ENCODE data around the gene MRPL33.

DNA sequence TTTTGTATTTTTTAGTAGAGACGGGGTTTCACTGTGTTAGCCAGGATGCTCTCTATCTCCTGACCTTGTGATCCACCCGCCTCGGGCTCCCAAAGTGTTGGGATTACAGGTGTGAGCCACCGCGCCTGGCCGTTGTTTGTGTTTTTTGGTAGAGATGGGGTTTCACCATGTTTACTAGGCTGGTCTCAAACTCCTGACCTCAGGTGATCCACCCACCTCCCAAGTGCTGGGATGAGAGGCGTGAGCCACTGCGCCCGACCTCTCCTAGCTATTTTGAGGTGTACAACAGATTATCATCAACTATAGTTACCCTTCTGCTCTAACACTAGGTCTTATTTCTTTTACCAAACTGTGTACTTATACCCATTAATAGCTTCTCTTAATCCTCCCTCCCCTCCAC is 28.9 kb upstream of the MRPL33 start:
- TF ChIP-seq CEBPB (IDR thresholded peaks at IDR 0.05) (no peak), RAD21 (IDR thresholded peaks at IDR 0.05; ENCODE audit: low read depth) (no peak), TCF12 (IDR thresholded peaks at IDR 0.05; ENCODE audit: low read depth) (no peak), FOXM1 (IDR thresholded peaks at IDR 0.05; ENCODE audit: borderline replicate concordance, low read depth) (no peak), EP300 (IDR thresholded peaks at IDR 0.05; ENCODE audit: borderline replicate concordance) (no peak), NFIC (IDR thresholded peaks at IDR 0.05) (no peak), CREB1 (IDR thresholded peaks at IDR 0.05; ENCODE audit: low read depth) (no peak), TAF1 (IDR thresholded peaks at IDR 0.05; ENCODE audit: low read depth) (no peak), TEAD4 (IDR thresholded peaks at IDR 0.05) (no peak), EGR1 (IDR thresholded peaks at IDR 0.05) (no peak)
- TF ChIP-seq, protein P1, sequence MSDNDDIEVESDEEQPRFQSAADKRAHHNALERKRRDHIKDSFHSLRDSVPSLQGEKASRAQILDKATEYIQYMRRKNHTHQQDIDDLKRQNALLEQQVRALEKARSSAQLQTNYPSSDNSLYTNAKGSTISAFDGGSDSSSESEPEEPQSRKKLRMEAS (IDR thresholded peaks at IDR 0.05): no peak
- TF ChIP-seq, protein P2, sequence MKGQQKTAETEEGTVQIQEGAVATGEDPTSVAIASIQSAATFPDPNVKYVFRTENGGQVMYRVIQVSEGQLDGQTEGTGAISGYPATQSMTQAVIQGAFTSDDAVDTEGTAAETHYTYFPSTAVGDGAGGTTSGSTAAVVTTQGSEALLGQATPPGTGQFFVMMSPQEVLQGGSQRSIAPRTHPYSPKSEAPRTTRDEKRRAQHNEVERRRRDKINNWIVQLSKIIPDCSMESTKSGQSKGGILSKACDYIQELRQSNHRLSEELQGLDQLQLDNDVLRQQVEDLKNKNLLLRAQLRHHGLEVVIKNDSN (IDR thresholded peaks at IDR 0.05): no peak
- TF ChIP-seq, protein P3, sequence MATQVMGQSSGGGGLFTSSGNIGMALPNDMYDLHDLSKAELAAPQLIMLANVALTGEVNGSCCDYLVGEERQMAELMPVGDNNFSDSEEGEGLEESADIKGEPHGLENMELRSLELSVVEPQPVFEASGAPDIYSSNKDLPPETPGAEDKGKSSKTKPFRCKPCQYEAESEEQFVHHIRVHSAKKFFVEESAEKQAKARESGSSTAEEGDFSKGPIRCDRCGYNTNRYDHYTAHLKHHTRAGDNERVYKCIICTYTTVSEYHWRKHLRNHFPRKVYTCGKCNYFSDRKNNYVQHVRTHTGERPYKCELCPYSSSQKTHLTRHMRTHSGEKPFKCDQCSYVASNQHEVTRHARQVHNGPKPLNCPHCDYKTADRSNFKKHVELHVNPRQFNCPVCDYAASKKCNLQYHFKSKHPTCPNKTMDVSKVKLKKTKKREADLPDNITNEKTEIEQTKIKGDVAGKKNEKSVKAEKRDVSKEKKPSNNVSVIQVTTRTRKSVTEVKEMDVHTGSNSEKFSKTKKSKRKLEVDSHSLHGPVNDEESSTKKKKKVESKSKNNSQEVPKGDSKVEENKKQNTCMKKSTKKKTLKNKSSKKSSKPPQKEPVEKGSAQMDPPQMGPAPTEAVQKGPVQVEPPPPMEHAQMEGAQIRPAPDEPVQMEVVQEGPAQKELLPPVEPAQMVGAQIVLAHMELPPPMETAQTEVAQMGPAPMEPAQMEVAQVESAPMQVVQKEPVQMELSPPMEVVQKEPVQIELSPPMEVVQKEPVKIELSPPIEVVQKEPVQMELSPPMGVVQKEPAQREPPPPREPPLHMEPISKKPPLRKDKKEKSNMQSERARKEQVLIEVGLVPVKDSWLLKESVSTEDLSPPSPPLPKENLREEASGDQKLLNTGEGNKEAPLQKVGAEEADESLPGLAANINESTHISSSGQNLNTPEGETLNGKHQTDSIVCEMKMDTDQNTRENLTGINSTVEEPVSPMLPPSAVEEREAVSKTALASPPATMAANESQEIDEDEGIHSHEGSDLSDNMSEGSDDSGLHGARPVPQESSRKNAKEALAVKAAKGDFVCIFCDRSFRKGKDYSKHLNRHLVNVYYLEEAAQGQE (IDR thresholded peaks at IDR 0.05; ENCODE audit: low read depth): no peak

Measured in Ishikawa (cell line).